HepG2 (cell line): Measurements from ENCODE around the gene KANSL3. TPM values are rescaled to one million over a fixed set of nuclear protein-coding genes. Genes with fewer than 3 reads are reported as not detected.
A peak's percentile ranks its signal among the peaks of the same experiment; 100 is the strongest.

Source experiments
- ATAC-seq: fragments of 200-7000 bp; cut with Tn5 transposase; 3 replicates; pipeline ENCODE4 v1.9.1; 2020; ENCODE audit warnings: mild to moderate bottlenecking, moderate library complexity
- BruUV-seq: library from RNA; stranded (reverse); fragments of 400-500 nt; replicated peaks from 2 replicates; lab custom pipeline; 2021; lab: Mats Ljungman, UMichigan
- CTCF ChIA-PET: fragments of 300-600 bp; formaldehyde crosslinking; extraction: SDS; loops from one replicate; lab custom pipeline; 2021; ENCODE audit warnings: low total read pairs, inconsistent platforms, low intra/inter-chr PET ratio; lab: Yijun Ruan, JAX
- POLR2A ChIA-PET: fragments of 350-600 bp; sonication (Branson Sonifier 250); formaldehyde crosslinking; loops from one replicate; lab custom pipeline; 2020; ENCODE audit warnings: antibody characterized with exemption, inconsistent platforms; lab: Yijun Ruan, JAX
- DNase-seq: peaks from one replicate; pipeline ENCODE4 v3.0.0-alpha.2; 2015; ENCODE audit warnings: low spot score
- FAIRE-seq: peaks from 3 replicates; lab custom pipeline; 2011; peaks lifted over from hg19 to GRCh38; lab: Jason Lieb, UNC
- H2AFZ ChIP-seq: one replicate; pipeline ENCODE4 v1.6.1; 2011; ENCODE audit warnings: low read length, inconsistent platforms
- H3K27ac ChIP-seq: fragments of 300-600 bp; 3 replicates; pipeline ENCODE4 v1.8.0; 2011; ENCODE audit warnings: mixed run types, mild to moderate bottlenecking, mixed read lengths, low read length, inconsistent platforms; ENCODE audit not compliant: insufficient read depth; ENCODE audit errors: extremely low read length
- H3K27me3 ChIP-seq, 2 experiments: fragments of 200-600 bp in 1 of 2; 2 replicates in 1 of 2; 3 replicates in 1 of 2; pipeline versions ENCODE4 v1.6.0 to v1.8.0; 2011; ENCODE audit warnings: low read length in 2 of 2, mild to moderate bottlenecking in 2 of 2, moderate library complexity in 2 of 2, inconsistent platforms in 1 of 2; ENCODE audit not compliant: insufficient read depth in 2 of 2, control insufficient read depth in 1 of 2
- H3K36me3 ChIP-seq, 2 experiments: fragments of 200-600 bp in 1 of 2; replicated peaks in 1 of 2; 2 replicates in 1 of 2; 3 replicates in 1 of 2; pipeline versions ENCODE4 v1.5.1 to v1.8.0; 2011; ENCODE audit warnings: low read length in 2 of 2, inconsistent platforms in 1 of 2; ENCODE audit not compliant: insufficient read depth in 2 of 2, control insufficient read depth in 1 of 2
- H3K4me1 ChIP-seq: 2 replicates; pipeline ENCODE4 v1.5.1; 2012; ENCODE audit warnings: low read length, inconsistent platforms; ENCODE audit not compliant: insufficient read depth
- H3K4me2 ChIP-seq: 2 replicates; pipeline ENCODE4 v1.6.0; 2011; ENCODE audit warnings: low read depth, low read length, inconsistent platforms
- H3K4me3 ChIP-seq, 3 experiments: fragments of 200-600 bp in 1 of 3; sonication (generic), shearing (Covaris generic) in 1 of 3; replicated peaks in 1 of 3; 2 replicates each; pipeline ENCODE4 v1.5.1; 2011 to 2016; ENCODE audit warnings: low read length in 3 of 3, inconsistent platforms in 2 of 3, low read depth in 2 of 3, mild to moderate bottlenecking in 2 of 3, control low read depth in 1 of 3, mixed read lengths in 1 of 3; ENCODE audit not compliant: insufficient read depth in 1 of 3
- H3K79me2 ChIP-seq: one replicate; pipeline ENCODE4 v1.6.1; 2011; ENCODE audit warnings: low read length, inconsistent platforms; ENCODE audit not compliant: insufficient read depth
- H3K9ac ChIP-seq: 2 replicates; pipeline ENCODE4 v1.6.0; 2011; ENCODE audit warnings: mild to moderate bottlenecking, low read depth, low read length, inconsistent platforms; ENCODE audit not compliant: insufficient read depth
- H3K9me3 ChIP-seq: 2 replicates; pipeline ENCODE4 v1.5.1; 2012; ENCODE audit warnings: mild to moderate bottlenecking, low read length
- H4K20me1 ChIP-seq: 2 replicates; pipeline ENCODE4 v1.6.0; 2011; ENCODE audit warnings: inconsistent platforms, mild to moderate bottlenecking, low read length, moderate library complexity; ENCODE audit not compliant: insufficient read depth
- ARNT ChIP-seq: fragments of 450-650 bp; IDR thresholded peaks from 2 replicates; pipeline ENCODE4 v1.6.1; 2017
- CREB1 ChIP-seq, 2 experiments: fragments of 450-650 bp in 1 of 2; IDR thresholded peaks; 2 replicates each; pipeline ENCODE4 v1.6.1; 2016 to 2017; ENCODE audit warnings: control low read depth in 1 of 2, mild to moderate bottlenecking in 1 of 2, missing compliant biosample characterization in 1 of 2, missing genetic modification characterization in 1 of 2
- GABPA ChIP-seq, 2 experiments: IDR thresholded peaks; 2 replicates each; pipeline ENCODE4 v1.6.1; 2011 to 2016; ENCODE audit warnings: low read depth in 2 of 2, low read length in 1 of 2, missing biosample characterization in 1 of 2, missing genetic modification characterization in 1 of 2
- GATA4 ChIP-seq: sonication (generic); IDR thresholded peaks from 2 replicates; pipeline ENCODE4 v1.6.1; 2016; ENCODE audit warnings: antibody characterized with exemption, low read depth, borderline replicate concordance
- GFI1 ChIP-seq: sonication (generic); formaldehyde crosslinking; IDR thresholded peaks from 2 replicates; pipeline ENCODE4 v1.5.0; 2020; ENCODE audit warnings: missing genetic modification reagents, mild to moderate bottlenecking, borderline replicate concordance
- IKZF4 ChIP-seq: sonication (generic); formaldehyde crosslinking; IDR thresholded peaks from 2 replicates; pipeline ENCODE4 v1.5.1; 2020; ENCODE audit warnings: borderline replicate concordance, mild to moderate bottlenecking, low read depth, missing genetic modification reagents; ENCODE audit errors: not compliant biosample characterization
- IRX3 ChIP-seq: sonication (generic); formaldehyde crosslinking; IDR thresholded peaks from 2 replicates; pipeline ENCODE4 v1.8.1; 2023; ENCODE audit warnings: mild to moderate bottlenecking, low read depth, missing genetic modification reagents, borderline replicate concordance
- MATR3 ChIP-seq: sonication (generic); formaldehyde crosslinking; IDR thresholded peaks from 2 replicates; pipeline ENCODE4 v1.4.0; 2020; ENCODE audit warnings: missing genetic modification reagents
- PHB2 ChIP-seq: fragments of 450-650 bp; IDR thresholded peaks from 2 replicates; pipeline ENCODE4 v1.6.1; 2018; ENCODE audit not compliant: partially characterized antibody
- PHF21A ChIP-seq: sonication (generic); formaldehyde crosslinking; IDR thresholded peaks from 2 replicates; pipeline ENCODE4 v1.5.0; 2020; ENCODE audit warnings: mild to moderate bottlenecking, missing genetic modification reagents
- SIN3B ChIP-seq: fragments of 150-350 bp; IDR thresholded peaks from 2 replicates; pipeline ENCODE4 v1.6.1; 2014; ENCODE audit warnings: low read length
- SOX6 ChIP-seq, 2 experiments: fragments of 450-650 bp in 1 of 2; sonication (generic) in 1 of 2; formaldehyde crosslinking in 1 of 2; IDR thresholded peaks; 2 replicates each; pipeline versions ENCODE4 v1.4.0 to v1.6.1; 2017 to 2020; ENCODE audit warnings: antibody characterized with exemption in 1 of 2, mild to moderate bottlenecking in 1 of 2, missing genetic modification reagents in 1 of 2
- ZNF121 ChIP-seq: sonication (generic); formaldehyde crosslinking; IDR thresholded peaks from 2 replicates; pipeline ENCODE4 v1.5.0; 2020; ENCODE audit warnings: mild to moderate bottlenecking, missing genetic modification reagents
- ZNF33A ChIP-seq: sonication (generic); formaldehyde crosslinking; IDR thresholded peaks from 2 replicates; pipeline ENCODE4 v1.5.1; 2020; ENCODE audit warnings: missing genetic modification reagents, mild to moderate bottlenecking, moderate library complexity, borderline replicate concordance
- ZNF468 ChIP-seq: sonication (generic); formaldehyde crosslinking; IDR thresholded peaks from 2 replicates; pipeline ENCODE4 v1.8.0; 2022; ENCODE audit warnings: mild to moderate bottlenecking, moderate library complexity, missing genetic modification reagents
- ZNF891 ChIP-seq: sonication (generic); formaldehyde crosslinking; IDR thresholded peaks from 2 replicates; pipeline ENCODE4 v1.5.0; 2020; ENCODE audit warnings: mild to moderate bottlenecking, missing genetic modification reagents
- WGBS: methylation state at CpG from one replicate; pipeline ENCODE4 v1.1.6; 2017; ENCODE audit warnings: low lambda C conversion rate; 5-methylcytosine and 5-hydroxymethylcytosine counted together
- in situ Hi-C: cut with HindIII; loops from 2 replicates; pipeline ENCODE4 v1.10.0; 2017; ENCODE audit warnings: low pct_unique_long_range_greater_than_20kb; ENCODE audit not compliant: extremely low pct_ligation_motif_present
- intact Hi-C: fragments of 100-400 bp; cut with micrococcal nuclease; formaldehyde crosslinking; loops from one replicate; pipeline ENCODE4 v1.10.0; 2022; ENCODE audit not compliant: unreplicated experiment
- polyA plus RNA-seq, 8 experiments: library from polyadenylated mRNA; depleted of rRNA in 3 of 8; stranded (reverse) in 7 of 8; unstranded in 1 of 8; fragments of >200 nt; fragmentation: Illumina TruSeq in 4 of 8; extraction: Trizol in 4 of 8; gene quantifications; 2 replicates each; pipeline versions ENCODE4 v1.2.1 to v1.2.3, GENCODE V29; 2011 to 2016; ENCODE audit warnings: low read depth in 4 of 8, missing spikeins in 1 of 8, mixed read lengths in 1 of 8; ENCODE audit not compliant: insufficient read depth in 1 of 8
- total RNA-seq, 5 experiments: library from RNA; depleted of rRNA; stranded (reverse); fragments of >200 nt; fragmentation: Illumina TruSeq; extraction: Trizol; gene quantifications; 2 replicates each; pipeline ENCODE4 v1.2.3, GENCODE V29; 2016; ENCODE audit warnings: low read depth in 1 of 5
- TF ChIP-seq, protein P1 (sequence below): sonication (generic); formaldehyde crosslinking; IDR thresholded peaks from 2 replicates; pipeline ENCODE4 v1.9.0; 2021; ENCODE audit warnings: missing genetic modification reagents, borderline replicate concordance
- TF ChIP-seq, protein P2 (sequence below): sonication (generic); formaldehyde crosslinking; IDR thresholded peaks from 2 replicates; pipeline ENCODE4 v1.5.0; 2020; ENCODE audit warnings: missing genetic modification reagents
- TF ChIP-seq, protein P3 (sequence below): sonication (generic); formaldehyde crosslinking; IDR thresholded peaks from 2 replicates; pipeline ENCODE4 v1.4.0; 2020; ENCODE audit warnings: missing genetic modification reagents

Gene KANSL3
- total and polyA plus RNA-seq, 2 of the 13 experiments (the other 11 are each of a cell fraction or from before 2014, with no cell fraction given) = 20.8 to 37.3 TPM

- TF ChIP-seq, protein P1, sequence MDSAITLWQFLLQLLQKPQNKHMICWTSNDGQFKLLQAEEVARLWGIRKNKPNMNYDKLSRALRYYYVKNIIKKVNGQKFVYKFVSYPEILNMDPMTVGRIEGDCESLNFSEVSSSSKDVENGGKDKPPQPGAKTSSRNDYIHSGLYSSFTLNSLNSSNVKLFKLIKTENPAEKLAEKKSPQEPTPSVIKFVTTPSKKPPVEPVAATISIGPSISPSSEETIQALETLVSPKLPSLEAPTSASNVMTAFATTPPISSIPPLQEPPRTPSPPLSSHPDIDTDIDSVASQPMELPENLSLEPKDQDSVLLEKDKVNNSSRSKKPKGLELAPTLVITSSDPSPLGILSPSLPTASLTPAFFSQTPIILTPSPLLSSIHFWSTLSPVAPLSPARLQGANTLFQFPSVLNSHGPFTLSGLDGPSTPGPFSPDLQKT (CRISPR knock-in tag) = no peak
- TF ChIP-seq CREB1 (IDR thresholded peaks at IDR 0.05) (no peak), CREB1 (CRISPR knock-in tag; IDR thresholded peaks at IDR 0.05) (0 out of 2 replicates have a peak, but pooled peaks have one; percentile 15), GATA4 (peak; percentile 76; the same call in 1 of the 2 replicates), SIN3B (no peak)
- TF ChIP-seq, protein P2, sequence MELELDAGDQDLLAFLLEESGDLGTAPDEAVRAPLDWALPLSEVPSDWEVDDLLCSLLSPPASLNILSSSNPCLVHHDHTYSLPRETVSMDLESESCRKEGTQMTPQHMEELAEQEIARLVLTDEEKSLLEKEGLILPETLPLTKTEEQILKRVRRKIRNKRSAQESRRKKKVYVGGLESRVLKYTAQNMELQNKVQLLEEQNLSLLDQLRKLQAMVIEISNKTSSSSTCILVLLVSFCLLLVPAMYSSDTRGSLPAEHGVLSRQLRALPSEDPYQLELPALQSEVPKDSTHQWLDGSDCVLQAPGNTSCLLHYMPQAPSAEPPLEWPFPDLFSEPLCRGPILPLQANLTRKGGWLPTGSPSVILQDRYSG (CRISPR knock-in tag) = no peak
- TF ChIP-seq, all 625 proteins: peak for 245
Observed at GRCh38 chr2:96601382-96602292, 36.5 kb downstream of the KANSL3 start (continued).

GRCh38 chr2:96599941-96600340 lies 38.2 kb downstream of the KANSL3 start:
- H3K36me3 ChIP-seq = peaks cover 38 to 86% of the 10 kb centered on the region in 2 experiments
- BruUV-seq = no TSS peak
- FAIRE-seq (no peak), ATAC-seq (no peak), DNase-seq (no peak)
- H3K27me3 ChIP-seq = no peaks in the 10 kb centered on the region
- intact Hi-C loops (loop anchor here (5.0 to 10.0 kb wide), 6 partner anchors 37 to 352 kb away; partner anchors contain the start of genes CNNM3, CNNM4 and KANSL3), in situ Hi-C loops (no loop called here)
- no peak overlapping the region for H3K27ac ChIP-seq
- H3K9me3 ChIP-seq = no peaks in the 10 kb centered on the region
- H3K9ac ChIP-seq = no peak overlapping the region
- ChIA-PET POLR2A (interaction anchor here (1.7 kb wide), 1 partner anchor 50 kb away, joined by 4 read pairs; no protein-coding TSS in a partner anchor), CTCF (no interaction called here)
- H4K20me1 ChIP-seq = no peaks in the 10 kb centered on the region
- H3K4me2 ChIP-seq = no peak overlapping the region
- WGBS = 96% methylated on average over 2 of the region's 2 CpGs
- no peak overlapping the region for H3K4me3 ChIP-seq
- H3K79me2 ChIP-seq = no peaks in the 10 kb centered on the region
- no peak overlapping the region for H2AFZ ChIP-seq
- H3K4me1 ChIP-seq = peaks cover 38% of the 10 kb centered on the region
- TF ChIP-seq GABPA (IDR thresholded peaks at IDR 0.05; ENCODE audit: low read depth, low read length) (no peak), GABPA (CRISPR knock-in tag; IDR thresholded peaks at IDR 0.05; ENCODE audit: low read depth) (no peak), GFI1 (CRISPR knock-in tag) (no peak), IRX3 (no peak), PHF21A (no peak), PHB2 (no peak), SOX6 (IDR thresholded peaks at IDR 0.05) (no peak), SOX6 (CRISPR knock-in tag; IDR thresholded peaks at IDR 0.05) (no peak), IKZF4 (CRISPR knock-in tag) (no peak), ZNF891 (no peak), ARNT (no peak), ZNF33A (CRISPR knock-in tag) (no peak), MATR3 (CRISPR knock-in tag) (no peak), ZNF468 (CRISPR knock-in tag) (no peak), ZNF121 (no peak)
- TF ChIP-seq, protein P3, sequence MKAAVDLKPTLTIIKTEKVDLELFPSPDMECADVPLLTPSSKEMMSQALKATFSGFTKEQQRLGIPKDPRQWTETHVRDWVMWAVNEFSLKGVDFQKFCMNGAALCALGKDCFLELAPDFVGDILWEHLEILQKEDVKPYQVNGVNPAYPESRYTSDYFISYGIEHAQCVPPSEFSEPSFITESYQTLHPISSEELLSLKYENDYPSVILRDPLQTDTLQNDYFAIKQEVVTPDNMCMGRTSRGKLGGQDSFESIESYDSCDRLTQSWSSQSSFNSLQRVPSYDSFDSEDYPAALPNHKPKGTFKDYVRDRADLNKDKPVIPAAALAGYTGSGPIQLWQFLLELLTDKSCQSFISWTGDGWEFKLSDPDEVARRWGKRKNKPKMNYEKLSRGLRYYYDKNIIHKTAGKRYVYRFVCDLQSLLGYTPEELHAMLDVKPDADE = no peak
